ENCODE data around the gene TUBB4B. TPM values are rescaled to one million over a fixed set of nuclear protein-coding genes. Genes with fewer than 3 reads are reported as not detected.

TUBB4B gene
- total RNA-seq, 2 experiments from 2014 or later = 417 to 443 TPM

DNA sequence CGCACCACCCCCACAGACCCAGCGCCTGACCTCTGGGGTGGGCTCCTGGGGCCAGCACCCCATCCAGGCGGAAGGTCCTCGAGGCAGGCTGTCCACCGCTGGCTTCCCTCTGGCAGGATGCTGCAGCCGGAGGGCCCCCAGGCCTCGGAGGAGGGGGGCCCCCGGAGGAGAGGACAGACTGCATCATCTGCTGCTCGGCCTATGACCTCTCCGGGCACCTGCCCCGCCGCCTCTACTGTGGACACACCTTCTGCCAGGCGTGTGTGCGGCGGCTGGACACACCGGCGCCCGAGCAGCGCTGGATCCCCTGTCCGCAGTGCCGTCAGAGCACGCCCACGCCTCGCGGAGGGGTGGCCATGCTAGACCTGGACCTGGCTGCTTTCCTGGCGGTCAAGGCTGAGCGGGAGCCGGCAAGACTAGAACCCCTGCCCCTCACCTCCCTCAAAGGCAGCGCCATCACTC, 12.6 kb upstream of the TUBB4B start:
- Histone ChIP-seq H3K79me2 (ENCODE audit: insufficient read depth, low read depth, low read length) (no peaks in the 10 kb centered on the region), H3K9me3 (ENCODE audit: low read length) (no peaks in the 10 kb centered on the region), H3K36me3 (ENCODE audit: insufficient read depth, low read length) (no peaks in the 10 kb centered on the region), H3K4me3 (ENCODE audit: low read depth, low read length, poor library complexity, severe bottlenecking) (no peak overlapping the region), H3K27ac (ENCODE audit: low read depth, low read length, poor library complexity, severe bottlenecking) (no peak overlapping the region), H2AFZ (ENCODE audit: low read length) (no peak overlapping the region), H3K4me2 (ENCODE audit: low read length) (no peak overlapping the region), H3K4me1 (ENCODE audit: insufficient read depth, low read length, poor library complexity, severe bottlenecking) (peaks cover 11% of the 10 kb centered on the region), H4K20me1 (ENCODE audit: insufficient read depth, low read length) (no peaks in the 10 kb centered on the region), H3K9me2 (ENCODE audit: insufficient read depth, low read length) (no peaks in the 10 kb centered on the region)
- ChIA-PET CTCF (ENCODE audit: unreplicated experiment) (no interaction called here), POLR2A (no interaction called here)
- no peak for DNase-seq (ENCODE audit: low spot score)
- BruUV-seq (replicated peaks) = no TSS peak
- TF ChIP-seq, protein P1, sequence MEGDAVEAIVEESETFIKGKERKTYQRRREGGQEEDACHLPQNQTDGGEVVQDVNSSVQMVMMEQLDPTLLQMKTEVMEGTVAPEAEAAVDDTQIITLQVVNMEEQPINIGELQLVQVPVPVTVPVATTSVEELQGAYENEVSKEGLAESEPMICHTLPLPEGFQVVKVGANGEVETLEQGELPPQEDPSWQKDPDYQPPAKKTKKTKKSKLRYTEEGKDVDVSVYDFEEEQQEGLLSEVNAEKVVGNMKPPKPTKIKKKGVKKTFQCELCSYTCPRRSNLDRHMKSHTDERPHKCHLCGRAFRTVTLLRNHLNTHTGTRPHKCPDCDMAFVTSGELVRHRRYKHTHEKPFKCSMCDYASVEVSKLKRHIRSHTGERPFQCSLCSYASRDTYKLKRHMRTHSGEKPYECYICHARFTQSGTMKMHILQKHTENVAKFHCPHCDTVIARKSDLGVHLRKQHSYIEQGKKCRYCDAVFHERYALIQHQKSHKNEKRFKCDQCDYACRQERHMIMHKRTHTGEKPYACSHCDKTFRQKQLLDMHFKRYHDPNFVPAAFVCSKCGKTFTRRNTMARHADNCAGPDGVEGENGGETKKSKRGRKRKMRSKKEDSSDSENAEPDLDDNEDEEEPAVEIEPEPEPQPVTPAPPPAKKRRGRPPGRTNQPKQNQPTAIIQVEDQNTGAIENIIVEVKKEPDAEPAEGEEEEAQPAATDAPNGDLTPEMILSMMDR (conservative IDR thresholded peaks at IDR 0.05; ENCODE audit: low read length) = no peak
- TF ChIP-seq EZH2phosphoT487 (IDR thresholded peaks at IDR 0.05; ENCODE audit: borderline replicate concordance, low read depth, low read length) = no peak
- intact Hi-C loops (cut with micrococcal nuclease; ENCODE audit: unreplicated experiment) = no loop called here

DNA sequence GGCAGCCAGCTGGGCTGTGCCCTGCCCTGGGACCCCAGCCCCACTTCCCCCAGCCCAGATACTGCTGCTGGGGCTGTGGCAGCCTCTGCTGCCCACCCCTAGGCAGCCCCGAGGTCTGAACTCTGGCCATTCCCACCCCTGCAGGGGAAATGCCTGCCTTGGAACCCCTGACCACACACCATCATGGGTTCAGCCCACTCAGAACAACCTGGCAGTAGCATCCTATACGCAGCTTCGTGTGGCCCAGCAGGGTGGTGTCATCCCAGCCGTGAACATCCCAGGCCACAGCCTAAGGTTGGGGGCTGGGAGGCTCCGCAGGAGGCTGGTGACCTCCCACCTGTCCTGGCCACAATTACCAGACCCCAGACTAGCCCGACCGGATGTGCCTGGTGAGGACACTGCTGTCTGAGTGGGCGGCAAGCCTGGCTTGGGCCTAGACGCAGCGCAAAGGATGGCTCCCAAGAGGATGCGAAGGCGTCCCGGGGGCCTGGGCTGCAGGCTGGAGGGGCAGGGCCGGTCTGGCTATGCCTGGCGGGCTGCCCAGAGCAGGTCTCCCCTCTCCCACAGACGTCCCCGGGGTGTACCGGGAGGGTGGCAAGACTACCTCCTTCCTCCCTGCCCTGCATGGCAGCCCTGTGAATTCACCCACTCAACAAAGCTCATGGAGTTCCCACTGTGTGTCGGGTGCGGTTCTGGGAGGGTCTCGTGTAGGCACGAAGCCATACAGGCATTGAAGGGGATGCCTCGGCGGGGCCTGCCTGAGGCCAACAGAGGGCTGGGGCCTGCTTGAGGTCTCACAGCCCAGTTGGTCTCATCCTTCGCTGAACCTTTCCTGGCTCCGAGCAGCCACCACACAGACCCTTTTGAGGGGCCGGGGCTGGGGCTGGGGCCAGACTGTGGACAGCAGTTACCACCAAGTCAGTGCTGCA, 11.9 kb upstream of the TUBB4B start:
- H4K20me1 ChIP-seq (ENCODE audit: insufficient read depth, low read length) = no peaks in the 10 kb centered on the region
- ChIA-PET POLR2A (no interaction called here), CTCF (ENCODE audit: unreplicated experiment) (no interaction called here)
- no peak overlapping the region for H2AFZ ChIP-seq (ENCODE audit: low read length)
- no peaks in the 10 kb centered on the region for H3K36me3 ChIP-seq (ENCODE audit: insufficient read depth, low read length)
- TF ChIP-seq EZH2phosphoT487 (IDR thresholded peaks at IDR 0.05; ENCODE audit: borderline replicate concordance, low read depth, low read length) = no peak
- TF ChIP-seq, protein P1 (conservative IDR thresholded peaks at IDR 0.05; ENCODE audit: low read length) = no peak
- no peaks in the 10 kb centered on the region for H3K9me2 ChIP-seq (ENCODE audit: insufficient read depth, low read length)
- BruUV-seq (replicated peaks) = no TSS peak
- no peak for DNase-seq (ENCODE audit: low spot score)
- H3K4me1 ChIP-seq (ENCODE audit: insufficient read depth, low read length, poor library complexity, severe bottlenecking) = peaks cover 11% of the 10 kb centered on the region
- H3K27ac ChIP-seq (ENCODE audit: low read depth, low read length, poor library complexity, severe bottlenecking) = no peak overlapping the region
- no peak overlapping the region for H3K4me3 ChIP-seq (ENCODE audit: low read depth, low read length, poor library complexity, severe bottlenecking)
- intact Hi-C loops (cut with micrococcal nuclease; ENCODE audit: unreplicated experiment) = no loop called here
- no peaks in the 10 kb centered on the region for H3K79me2 ChIP-seq (ENCODE audit: insufficient read depth, low read depth, low read length)
- no peak overlapping the region for H3K4me2 ChIP-seq (ENCODE audit: low read length)
- H3K9me3 ChIP-seq (ENCODE audit: low read length) = no peaks in the 10 kb centered on the region

All from OCI-LY7 (cell line).